Activated CD8-positive, alpha-beta memory T cell treated with anti-CD3 and anti-CD28 coated beads for 24 hours (primary cell): ENCODE measurements around the gene UBE2E2.
"Not testable (repeated sequence)": the region's sequence is repeated elsewhere in the genome, so short reads cannot be mapped to it uniquely, and the experiment has no call there.

Source experiments
- DNase-seq: peaks from one replicate; pipeline ENCODE4 v3.0.0-alpha.2; 2020

The UBE2E2 gene

DNA sequence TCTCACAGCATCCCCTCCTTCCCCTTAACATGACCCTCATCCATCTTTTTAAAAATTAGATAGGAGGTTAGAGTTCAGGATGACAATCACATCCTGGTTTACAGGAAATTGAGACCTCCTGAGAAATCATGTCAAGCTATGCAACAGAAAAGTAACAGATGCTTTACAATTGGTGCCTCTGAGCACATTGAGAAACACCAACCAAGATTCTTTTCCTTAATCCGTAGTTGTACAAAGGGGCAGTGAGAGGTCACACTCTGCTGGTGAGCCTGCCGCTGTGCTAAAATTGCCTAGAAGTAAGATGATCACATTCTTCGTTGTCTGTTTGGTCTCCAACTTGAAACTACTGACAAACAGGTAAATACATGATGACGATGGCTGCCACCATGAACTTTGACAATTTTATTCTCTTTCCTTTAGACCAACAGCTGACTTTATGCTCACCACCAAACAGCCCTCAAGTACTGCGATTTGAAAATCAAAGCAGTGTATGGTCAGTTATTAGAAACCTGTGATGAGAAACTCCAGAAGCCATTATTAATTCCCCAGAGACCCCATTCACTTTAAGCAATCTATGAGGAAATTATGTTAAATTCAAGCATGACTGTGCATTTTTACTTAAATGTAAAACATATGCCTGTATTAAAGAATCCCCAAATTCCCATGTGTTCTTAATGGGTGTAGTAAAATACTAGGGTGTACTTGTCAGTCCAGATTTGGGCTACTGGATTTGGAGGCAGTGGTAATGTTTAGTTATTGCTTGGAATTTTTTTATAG lies 392.0 kb downstream of the UBE2E2 start:
- DNase-seq = no peak

DNA sequence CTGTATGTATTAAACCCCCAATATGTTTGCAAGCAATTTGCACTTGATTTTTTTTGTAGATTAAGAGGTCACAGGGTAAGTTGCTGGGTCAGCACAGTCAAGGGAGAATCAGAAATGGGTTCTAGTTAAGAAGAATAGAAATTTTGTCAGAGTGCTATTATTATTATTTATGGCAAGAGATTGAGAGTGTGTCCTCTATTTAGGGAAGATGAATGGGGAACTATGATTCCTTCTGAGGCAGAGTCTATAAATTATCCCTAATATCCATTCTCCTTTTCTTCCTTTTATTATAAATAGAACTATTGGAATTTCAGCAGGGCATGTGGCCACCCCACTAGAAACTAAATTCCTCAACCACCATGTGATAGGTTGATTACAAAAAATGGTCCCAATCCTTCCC lies 392.7 kb downstream of the UBE2E2 start:
- no peak for DNase-seq

DNA sequence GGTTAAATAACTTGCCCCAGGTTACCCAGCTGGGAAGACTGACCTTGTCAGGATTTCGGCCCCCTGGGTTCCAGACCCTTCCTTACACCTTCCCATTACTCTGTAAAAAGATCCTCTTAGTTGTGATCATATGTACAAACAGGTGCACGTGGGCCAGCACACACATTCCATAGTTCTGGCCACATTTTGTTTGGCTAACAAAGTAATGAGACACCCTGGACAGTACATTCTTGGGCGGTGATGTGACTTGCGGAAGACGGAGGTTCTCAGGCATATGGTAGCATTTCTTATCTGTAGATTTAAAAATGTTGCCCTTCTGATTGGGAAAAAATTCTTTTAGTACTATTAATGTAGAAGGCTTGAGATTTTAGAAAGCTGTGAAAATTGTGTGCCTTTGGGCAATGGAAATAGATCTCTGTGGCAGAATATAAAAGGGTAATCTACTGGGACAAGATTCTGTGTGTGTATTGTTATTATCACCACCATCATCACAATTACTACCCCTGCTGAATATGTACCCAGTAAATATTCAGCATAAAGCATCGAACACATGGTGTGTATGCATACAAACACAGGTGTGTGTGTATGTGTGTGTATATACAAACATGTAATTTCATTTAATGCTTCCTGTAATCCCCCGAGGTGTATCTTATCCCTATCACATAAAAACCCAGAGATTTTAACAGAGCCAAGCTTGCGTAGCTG lies 397.2 kb downstream of the UBE2E2 start:
- no peak for DNase-seq

DNA sequence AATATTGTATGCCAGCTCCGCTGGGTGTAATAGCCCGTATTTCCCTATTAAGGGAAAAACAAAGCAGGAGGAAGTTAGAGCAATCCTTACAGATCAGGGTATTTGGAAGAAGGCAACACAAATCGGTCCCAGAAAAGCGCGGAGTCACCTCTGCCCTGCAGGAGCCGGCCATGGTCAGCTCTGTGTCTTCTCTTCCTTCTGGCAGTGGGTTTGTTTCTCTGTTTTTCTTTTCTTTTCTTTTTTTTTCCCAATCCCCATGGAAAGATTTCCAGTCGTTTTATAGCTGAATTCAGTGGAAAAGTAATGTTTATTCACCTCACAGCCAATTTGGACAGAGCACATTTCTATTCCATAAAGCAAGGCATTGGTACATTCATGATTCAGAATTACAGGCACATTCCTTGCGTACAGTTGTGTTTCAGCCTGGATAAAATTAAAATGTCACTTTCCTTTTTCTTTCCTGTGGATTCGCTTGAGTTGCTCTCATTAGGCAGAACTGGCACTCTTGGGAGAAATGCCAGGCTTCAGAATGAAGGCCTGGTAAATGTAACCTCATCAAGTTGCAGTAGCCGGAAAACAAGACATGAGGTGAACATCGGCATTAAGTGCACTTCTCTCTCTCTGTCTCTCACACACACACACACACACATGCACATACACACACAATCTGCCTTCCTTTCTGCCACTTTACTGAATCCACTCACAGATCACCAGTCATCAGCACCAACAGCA lies 398.1 kb downstream of the UBE2E2 start:
- DNase-seq = no peak

DNA sequence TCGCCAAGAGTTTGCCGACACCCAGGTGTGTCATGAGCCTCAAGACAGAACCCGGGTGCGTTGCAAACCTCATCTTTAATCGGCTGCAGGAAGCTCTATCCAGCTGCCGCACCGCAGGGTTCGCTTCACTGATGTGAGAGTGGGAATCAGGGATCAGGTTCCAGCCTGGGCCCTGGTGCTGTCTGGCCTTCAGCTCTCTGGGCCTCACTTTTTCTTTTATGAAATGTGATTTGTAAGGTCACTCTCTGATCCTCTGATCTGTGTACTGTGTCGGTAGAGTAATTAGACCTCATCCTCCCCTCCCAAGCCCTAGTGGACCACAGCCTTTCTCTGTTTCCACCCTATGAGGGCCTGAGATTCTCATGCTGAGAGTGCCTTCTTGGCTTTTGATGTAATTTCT lies 399.8 kb downstream of the UBE2E2 start:
- no peak for DNase-seq

DNA sequence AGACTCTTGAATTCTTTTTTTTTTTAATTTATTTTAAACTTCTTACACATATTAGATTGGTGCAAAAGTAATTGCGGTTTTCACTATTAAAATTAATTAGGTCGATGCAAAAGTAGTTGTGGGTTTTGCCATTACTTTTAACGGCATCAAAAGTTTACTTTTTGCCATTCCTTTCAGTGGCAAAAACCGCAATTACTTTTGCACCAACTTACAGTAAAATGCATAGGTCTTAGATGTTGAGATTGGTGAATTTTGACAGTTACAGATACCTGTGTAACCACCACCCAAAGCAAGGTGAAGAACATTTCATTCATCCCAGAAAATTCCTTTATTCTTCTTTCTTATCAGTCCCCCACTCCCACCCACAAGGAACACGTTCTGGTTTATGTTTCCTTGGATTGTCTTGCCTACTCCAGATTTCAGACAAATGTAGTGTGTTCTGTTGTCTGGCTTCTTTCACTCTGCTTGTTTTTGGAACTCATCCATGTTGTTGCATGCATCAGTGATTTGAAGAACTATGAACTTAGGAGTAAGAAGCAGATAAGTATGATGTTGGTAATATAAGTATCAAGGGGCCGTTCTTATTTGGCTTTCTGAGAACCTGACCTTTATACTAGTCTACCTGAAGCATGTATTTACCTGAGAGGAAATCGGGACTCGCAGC lies 404.2 kb downstream of the UBE2E2 start:
- DNase-seq = no peak

DNA sequence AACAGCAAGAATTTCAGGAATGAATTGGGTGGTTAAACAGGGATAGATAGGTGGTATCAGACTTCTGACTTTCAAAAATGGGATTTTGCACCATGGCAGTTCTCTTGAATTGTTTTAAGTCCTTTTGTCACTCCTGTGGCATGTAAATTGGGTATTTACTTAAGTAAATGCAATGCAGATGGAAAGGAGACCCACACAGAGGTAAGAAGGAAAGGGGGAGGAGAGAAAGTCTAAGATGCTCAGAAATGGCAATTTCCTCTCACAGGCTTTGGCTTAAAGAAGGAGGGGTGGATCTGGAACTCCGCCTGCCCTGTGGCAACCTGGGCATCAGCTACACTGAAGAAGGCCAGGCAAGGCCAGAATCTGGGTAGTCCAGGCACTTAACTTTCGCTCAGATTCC lies 405.5 kb downstream of the UBE2E2 start:
- no peak for DNase-seq

DNA sequence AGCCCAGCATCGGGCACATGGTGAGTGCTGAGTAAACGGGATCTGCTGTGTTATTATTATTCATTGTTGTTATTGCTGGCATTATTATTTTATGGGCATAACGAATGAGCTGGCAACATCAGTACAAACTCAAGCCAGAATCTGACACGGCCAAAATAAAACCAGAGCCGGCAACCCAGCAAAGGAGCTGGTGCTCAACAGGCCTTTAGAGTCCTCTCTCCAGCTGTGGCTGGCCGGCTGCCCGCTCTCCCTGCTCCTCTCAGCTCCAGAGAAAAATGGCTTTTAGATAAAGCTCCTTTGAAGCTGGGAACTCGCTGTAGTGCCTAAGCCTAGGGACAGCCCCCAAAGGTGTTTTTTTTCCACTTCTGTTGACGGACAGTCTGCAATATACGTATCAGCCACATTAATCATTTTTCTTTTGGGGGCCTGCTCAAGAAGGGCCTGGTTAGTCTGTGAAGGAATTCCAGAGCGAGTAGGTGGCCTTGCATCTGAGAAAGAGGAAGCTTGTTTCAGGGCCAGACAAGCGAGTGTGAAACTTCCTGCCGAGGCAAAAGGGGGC lies 408.7 kb downstream of the UBE2E2 start:
- DNase-seq = no peak

DNA sequence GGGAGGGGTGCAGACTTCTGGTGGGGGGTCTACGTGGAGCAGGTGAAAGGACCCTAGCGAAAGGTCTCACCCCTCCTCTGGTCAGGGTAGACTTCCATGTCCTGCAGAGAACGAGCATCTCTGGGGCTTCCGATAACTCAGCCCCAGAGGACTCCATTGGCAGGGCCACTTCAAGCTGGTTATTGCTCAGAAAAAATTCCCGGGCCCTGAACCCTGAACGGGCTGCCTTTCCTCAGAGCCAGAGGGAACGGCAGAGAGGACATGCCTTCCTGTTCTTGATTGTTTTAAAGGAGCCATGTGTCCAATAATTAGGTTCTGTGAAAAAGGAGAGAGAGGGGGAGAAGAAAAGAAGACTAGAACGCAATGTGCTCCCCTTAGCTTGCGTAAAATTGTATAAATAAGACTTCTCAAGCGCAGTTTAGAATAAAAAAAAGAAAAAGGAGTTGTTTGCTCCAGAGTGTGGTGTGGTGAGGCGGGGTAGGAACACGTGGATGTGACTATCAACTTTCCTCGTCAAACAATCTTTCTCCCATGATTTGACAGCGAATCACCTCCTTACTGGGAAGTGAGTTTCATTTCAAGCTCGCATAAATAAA lies 409.3 kb downstream of the UBE2E2 start:
- no peak for DNase-seq

DNA sequence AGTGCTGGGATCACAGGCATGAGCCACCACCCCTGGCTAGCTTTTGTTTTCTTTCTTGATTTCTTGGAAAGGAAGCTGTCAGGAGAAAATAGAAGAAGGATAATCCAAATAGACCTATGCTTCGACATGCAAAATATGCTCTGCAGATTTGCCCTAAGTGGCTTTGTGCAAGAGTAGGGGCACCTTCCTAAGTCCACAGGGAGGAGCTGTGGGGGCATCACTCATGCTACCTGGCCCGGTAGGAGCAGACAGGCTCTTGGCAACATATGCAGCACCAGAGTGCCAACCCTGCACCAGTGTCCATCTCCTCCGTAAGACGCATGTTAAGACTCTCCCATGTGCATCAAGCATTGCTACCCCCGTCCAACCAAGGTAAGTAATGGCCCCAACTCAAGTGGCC lies 411.9 kb downstream of the UBE2E2 start:
- no peak for DNase-seq

DNA sequence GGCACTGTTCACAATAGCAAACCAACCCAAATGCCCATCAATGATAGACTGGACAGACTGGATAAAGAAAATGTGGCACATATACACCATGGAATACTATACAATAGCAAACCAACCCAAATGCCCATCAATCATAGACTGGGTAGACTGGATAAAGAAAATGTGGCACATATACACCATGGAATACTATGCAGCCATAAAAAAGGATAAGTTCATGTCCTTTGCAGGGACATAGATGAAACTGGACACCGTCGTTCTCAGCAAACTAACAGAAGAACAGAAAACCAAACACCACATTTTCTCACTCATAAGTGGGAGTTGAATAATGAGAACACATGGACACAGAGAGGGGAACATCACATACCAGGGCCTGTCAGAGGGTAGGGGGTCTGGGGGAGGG lies 415.3 kb downstream of the UBE2E2 start:
- DNase-seq = not testable (repeated sequence)

DNA sequence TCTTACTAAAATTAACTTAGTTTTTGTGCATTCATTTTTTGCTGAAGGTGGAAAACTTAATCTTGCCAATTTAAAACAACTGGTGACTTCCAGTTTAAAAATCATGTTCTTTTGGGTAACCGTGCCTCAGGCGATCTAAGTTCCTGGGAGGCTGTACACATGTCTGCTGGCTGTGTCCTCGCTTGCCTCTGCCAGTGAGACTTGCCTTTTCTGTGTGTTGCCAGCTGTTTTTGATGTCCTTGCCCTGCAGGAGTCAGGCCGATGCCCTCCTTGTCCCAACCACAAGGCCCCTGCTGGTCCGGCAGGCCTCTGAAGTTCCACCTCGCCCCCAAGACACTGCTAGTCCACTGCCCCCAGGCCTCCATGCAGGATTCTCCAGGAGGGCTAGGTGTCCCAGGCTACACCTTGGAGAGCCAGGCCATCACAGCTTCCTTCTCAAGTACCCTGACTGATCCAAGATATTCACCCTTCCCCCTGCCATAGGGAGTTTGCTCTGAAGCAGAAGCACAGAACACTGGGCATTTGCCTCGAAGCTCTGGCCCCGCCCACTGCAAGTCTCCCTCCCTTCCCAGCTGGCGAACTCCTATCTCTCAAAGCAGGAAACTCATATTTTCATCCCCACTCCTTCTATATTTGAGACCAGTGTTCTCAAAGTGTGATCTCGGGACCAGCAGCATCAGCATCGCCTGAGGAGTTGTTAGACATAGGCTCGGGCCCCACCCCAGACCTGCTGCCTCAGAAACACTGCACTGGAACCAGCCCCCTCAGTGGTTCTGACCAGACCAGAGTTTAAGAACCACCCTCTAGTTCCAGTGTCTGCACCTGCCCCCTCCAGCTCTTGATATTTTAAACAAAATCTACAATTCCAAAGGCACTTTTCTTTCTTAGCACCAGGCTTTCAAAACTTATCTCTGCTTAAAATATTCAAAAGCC lies 416.8 kb downstream of the UBE2E2 start:
- DNase-seq = no peak

DNA sequence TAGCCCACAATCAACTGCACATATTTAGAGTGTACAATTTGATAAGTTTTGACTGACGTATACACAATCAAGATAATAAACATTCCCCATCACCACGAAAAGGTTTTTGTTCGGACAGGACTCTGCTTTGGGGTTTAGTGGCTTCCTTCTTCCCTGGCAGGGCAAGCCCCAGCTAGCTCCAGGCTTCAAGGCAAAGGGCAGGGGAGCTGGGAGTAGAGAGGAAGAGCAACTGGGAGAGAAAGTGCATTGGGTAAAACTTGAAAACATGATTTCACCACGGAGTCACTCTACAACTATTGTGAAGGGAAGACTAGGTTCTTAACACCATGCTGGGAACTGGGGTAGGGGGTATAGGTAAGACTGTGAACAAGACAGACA lies 417.5 kb downstream of the UBE2E2 start:
- no peak for DNase-seq

DNA sequence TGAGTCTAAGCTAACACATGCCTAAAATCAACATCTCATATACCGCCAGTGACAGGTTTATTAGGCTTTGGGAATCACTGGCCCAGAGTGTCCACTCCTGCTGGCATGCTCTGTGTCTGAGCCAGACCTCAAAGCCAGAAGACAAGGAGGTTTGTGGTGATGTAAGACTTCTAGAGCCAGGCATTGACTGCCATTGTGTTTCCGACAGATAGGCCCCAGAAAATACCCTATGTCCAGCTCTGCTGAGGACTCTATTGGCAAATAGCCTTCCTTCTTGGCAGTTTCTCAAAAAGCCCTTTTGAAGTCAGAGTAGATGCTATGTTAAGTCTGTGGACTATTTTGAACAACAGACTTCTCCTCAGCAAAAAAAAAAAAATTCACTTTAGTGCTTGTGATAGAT lies 420.7 kb downstream of the UBE2E2 start:
- no peak for DNase-seq

DNA sequence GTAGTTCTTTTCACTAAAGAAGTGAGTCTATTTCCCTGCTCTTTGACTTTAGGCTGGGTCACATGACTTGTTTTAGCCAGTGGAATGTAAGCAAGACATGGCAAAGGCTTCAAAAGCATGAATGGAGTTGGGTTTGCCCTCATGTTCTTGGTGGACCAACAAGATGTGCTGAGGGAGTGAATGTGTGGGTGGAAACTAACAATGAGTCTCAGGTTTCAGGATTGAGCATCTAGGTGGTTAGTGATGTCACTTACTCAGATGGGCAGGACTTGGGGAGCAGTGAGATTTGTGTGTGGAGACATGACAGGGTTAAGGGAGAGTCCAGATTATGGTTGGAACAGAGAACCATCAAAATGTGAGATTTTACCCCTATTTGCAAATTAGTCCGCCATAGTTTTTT lies 421.2 kb downstream of the UBE2E2 start:
- DNase-seq = no peak

DNA sequence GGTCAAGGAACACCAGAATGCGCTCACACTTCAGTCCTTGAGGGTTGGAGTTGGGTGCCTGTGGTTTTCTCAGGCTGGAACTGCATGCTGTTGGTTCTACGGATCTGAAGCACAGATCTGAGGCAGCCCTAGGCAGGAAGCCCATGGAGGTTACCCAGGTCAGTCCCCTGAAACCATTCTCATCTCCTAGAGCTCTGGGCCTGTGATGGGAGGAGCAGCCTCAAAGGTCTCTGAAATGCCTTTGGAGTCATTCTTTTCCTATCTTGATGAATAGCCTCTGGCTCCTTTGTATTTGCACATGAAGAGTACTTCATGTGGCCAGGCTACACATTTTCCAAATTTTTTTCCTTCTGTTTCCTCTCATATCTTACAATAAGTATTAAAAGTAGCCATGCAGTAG lies 423.3 kb downstream of the UBE2E2 start:
- DNase-seq = no peak

DNA sequence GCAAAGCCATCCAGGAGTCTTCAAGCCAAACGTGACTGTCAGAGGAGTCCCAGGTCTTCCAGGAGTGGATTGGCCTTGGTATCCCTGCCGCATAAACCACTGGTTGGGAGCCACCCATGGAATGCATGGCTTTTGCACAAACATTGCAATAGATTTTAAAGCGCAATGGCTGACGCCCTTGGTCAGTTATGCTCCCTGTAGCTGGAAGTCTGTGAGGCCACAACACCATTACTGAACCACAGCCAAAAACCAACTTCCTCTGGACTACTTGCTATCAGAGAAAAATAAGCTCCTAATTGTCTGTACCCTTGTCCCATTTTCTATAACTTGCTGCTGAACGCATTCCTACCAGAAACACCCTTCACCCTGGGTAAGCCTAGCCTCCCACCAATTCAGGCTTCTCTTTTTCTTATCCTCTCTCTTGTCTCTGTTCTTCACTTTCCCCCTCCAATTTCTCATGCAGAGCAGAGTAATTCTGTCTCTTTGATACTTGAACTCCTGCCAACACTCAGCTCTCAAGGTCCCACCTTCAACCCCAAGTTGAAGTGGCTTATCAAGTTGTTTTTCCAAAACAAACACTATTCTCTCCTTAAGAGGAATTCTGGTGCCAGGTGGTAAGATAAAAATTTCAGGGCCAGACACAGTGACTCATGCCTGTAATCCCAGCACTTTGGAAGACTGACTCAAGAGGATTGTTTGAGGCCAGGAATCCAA lies 426.2 kb downstream of the UBE2E2 start:
- DNase-seq = no peak

DNA sequence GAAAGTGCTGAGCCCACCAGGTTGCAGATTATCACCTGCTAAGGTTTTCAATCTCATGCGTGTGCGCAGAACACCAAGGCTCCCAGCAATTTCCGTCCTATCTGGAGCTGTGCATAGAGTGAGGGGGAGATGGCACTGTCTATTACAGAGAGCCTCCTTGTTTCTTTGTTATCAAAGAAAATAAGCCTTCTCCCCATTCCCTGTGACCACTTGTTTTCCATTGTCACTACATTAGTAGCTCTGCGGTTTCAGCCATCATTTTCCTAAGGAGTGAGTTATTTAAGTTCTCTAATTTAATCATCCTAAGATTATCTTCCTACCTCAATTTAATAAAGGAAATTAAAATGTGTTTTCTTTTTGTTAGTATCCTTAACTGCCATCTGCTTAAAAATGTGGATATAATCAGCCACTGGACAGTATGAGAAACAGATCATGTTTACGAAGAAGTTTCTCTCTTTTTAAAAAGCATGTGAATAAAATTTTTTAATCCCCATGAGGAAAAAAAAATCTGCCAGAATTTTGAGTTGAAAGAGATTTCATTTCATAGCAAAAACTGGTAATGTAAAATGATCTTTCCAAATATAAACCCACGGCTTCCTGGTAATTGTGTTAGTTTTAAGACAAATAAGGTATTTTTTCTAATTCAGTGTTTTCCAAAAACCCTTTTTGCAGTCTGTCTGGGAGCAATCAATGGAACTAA lies 430.3 kb downstream of the UBE2E2 start:
- DNase-seq = no peak

DNA sequence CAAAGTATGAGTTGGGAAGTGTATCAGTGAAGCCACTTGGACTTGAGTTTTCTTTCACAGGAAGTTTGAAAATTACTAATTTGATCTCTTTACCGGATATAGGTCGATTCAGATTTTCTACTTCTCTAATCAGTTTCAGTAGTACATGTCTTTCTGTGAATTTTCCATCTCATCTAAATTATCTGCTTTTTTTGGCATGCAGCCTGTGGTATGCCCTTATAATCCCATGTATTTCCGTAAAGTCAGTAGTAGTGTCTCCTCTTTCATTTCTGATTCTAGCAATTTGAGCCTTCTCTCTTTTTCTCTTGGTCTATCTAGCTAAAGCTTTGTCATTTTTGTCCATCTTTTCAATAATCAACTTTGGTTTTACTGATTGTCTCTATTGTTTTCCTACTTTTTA lies 434.2 kb downstream of the UBE2E2 start:
- DNase-seq = no peak

DNA sequence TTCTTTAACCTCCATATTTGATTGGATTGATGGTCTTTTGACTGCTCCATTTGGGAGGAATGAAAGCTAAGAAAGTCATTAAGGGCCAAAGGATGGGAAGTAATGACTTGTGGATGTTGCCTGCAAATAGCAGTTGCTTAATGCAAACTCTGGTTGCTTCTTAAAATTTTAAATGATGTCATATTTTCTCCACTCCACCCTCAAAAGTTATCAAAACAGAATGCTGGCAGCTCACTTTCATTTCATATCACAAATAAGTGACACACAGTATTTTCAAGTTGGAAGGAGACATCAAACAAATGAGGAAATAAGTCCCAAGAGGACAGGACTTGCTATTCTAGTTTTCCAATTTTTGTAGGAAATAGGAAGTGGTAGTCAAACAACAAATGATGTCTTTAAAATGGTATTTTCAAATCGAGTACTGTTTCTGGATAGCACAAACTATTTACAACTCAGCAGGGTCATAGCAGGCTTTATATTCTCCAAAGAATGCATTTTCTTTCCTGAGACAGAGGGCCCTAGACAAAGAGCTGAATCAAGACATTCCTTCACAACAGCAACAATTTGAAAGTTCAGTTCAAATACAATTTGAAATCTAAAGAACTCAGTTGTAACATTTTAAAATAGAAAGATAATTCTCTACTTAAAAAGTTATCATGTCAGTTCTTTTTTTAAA lies 437.5 kb downstream of the UBE2E2 start:
- DNase-seq = no peak
